ENCODE data around the gene CTAGE4.
"Not testable (repeated sequence)": the region's sequence is repeated elsewhere in the genome, so short reads cannot be mapped to it uniquely, and the experiment has no call there.

CTAGE4 gene

DNA sequence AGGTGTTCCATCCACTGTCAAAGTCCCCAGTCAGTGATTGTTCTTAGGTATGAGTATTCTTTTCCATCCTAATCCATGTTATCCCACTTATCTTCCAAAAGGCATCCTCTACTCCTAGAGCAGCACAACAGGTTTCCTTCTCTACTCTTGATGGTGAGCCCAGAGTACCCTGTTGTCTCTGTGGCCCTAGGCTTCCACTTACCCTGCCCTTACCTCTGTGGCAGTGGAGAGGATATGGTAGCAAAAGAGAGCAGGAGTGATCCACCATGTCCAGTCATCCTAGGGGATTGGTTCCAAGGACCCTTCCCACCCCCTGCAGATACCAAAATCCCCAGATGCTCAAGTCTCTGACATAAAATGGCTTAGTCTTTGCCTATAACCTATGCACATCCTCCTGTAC lies 33.9 kb downstream of the CTAGE4 start:
- DNase-seq = not testable (repeated sequence)

GRCh38 chr7:144218581-144218980 lies 35.3 kb downstream of the CTAGE4 start:
- not testable (repeated sequence) for DNase-seq

DNA sequence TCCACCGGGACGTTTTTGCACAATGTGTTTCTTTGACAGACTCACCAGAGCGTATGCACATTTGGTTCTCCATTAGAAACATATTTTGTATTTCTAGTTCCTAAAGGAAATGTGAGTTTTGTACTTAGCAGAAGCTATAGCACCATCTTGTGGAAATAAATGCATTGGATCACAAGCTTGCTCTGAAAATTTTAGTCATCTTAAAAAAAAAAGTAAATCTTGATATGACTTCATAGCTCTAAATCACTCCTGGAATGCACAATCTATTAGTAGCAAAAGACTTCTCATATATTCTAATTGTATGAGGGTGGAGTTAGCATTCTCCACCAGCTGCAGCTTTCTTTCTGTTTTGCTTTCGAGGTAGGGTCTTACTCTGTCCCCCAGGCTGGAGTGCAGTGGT lies 35.9 kb downstream of the CTAGE4 start:
- not testable (repeated sequence) for DNase-seq

DNA sequence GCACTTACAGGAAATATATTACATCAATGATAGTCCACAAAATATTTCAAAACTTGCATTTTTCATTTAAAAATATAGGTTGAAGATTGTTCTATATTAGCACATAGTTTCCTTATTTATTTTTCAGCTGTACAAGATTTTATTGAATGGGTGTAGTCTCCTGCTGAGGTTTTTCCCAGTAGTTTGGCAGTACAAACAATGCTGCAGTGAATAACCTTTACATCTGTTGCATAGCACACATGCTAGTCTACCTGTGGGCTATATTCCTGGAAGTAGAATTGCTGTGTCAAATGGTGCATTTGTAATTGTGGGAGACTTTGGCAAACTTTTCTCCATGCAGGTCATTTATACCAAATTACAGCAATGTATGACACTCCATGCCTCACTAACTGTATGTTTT lies 37.3 kb downstream of the CTAGE4 start:
- DNase-seq = not testable (repeated sequence)

- DNase-seq = not testable (repeated sequence)
These were observed 40.4 kb downstream of the CTAGE4 start for GRCh38 chr7:144223675-144224074.

- DNase-seq = not testable (repeated sequence)
These were observed 43.6 kb downstream of the CTAGE4 start for GRCh38 chr7:144226866-144227265.

- DNase-seq = not testable (repeated sequence)
These were observed 45.5 kb downstream of the CTAGE4 start for GRCh38 chr7:144228810-144229209.

DNA sequence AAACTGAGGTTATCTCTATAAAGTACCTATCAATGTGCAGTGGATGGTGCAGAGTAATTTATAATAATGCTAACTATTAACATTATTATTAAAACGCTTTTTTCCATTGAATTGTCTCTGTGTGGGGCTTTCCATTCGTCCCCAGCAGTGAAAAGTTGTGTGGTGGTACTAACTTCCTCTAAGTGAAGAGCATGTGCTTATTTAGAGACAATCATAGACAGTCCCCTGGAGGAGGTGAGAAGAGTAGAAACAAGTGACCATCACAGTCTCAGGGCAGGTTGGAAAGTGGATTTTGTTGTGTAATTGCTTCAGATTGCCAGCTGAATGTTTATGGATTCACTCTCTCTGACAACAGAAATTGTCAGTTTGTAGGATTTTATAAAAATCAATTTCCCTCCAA lies 47.8 kb downstream of the CTAGE4 start:
- DNase-seq = not testable (repeated sequence)

GRCh38 chr7:144233039-144233438 lies 49.8 kb downstream of the CTAGE4 start:
- not testable (repeated sequence) for DNase-seq

Data from EL (cell line).